ENCODE data around the gene MCTP1.

Gene MCTP1

GRCh38 chr5:95027151-95027721 lies 257.7 kb downstream of the MCTP1 start:
- TF ChIP-seq TEAD4 (IDR thresholded peaks at IDR 0.05) (no peak), EP300 (IDR thresholded peaks at IDR 0.05; ENCODE audit: borderline replicate concordance) (no peak), MAX (IDR thresholded peaks at IDR 0.05) (no peak), CREB1 (IDR thresholded peaks at IDR 0.05; ENCODE audit: low read depth) (no peak), NFIC (IDR thresholded peaks at IDR 0.05) (no peak), TCF12 (IDR thresholded peaks at IDR 0.05; ENCODE audit: low read depth) (no peak), YY1 (IDR thresholded peaks at IDR 0.05; ENCODE audit: low read depth) (no peak), EGR1 (IDR thresholded peaks at IDR 0.05) (no peak), FOXM1 (IDR thresholded peaks at IDR 0.05; ENCODE audit: borderline replicate concordance, low read depth) (no peak), REST (IDR thresholded peaks at IDR 0.05; ENCODE audit: low read depth) (no peak), CEBPB (IDR thresholded peaks at IDR 0.05) (no peak), ZBTB7A (IDR thresholded peaks at IDR 0.05; ENCODE audit: low read depth) (no peak), RAD21 (IDR thresholded peaks at IDR 0.05; ENCODE audit: low read depth) (no peak), TAF1 (IDR thresholded peaks at IDR 0.05; ENCODE audit: low read depth) (no peak)
- TF ChIP-seq, protein P1, sequence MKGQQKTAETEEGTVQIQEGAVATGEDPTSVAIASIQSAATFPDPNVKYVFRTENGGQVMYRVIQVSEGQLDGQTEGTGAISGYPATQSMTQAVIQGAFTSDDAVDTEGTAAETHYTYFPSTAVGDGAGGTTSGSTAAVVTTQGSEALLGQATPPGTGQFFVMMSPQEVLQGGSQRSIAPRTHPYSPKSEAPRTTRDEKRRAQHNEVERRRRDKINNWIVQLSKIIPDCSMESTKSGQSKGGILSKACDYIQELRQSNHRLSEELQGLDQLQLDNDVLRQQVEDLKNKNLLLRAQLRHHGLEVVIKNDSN (IDR thresholded peaks at IDR 0.05), result no peak

DNA sequence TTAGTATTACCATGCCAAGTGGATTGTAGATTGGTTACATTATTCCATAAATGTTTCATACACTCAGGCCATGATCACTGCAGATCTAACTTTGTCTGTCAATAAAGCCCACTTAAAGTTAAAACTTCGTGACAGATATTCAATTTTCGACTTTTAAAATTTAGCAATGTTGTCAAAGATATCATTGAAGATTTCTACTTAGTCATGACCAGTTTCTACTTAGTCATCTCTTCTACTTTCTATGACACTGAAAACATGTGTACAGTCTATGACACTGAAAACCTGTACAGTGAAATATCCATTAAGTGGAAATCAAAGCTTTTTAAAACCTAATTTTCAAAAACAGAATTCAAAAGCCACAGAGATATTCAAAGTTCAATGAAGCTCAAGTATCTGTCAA lies 258.2 kb downstream of the MCTP1 start:
- TF ChIP-seq, protein P1 (IDR thresholded peaks at IDR 0.05), result no peak
- no peak for TF ChIP-seq REST (IDR thresholded peaks at IDR 0.05; ENCODE audit: low read depth)
- TF ChIP-seq EGR1 (IDR thresholded peaks at IDR 0.05), result no peak
- TF ChIP-seq CEBPB (IDR thresholded peaks at IDR 0.05), result no peak
- no peak for TF ChIP-seq FOXM1 (IDR thresholded peaks at IDR 0.05; ENCODE audit: borderline replicate concordance, low read depth)
- no peak for TF ChIP-seq CREB1 (IDR thresholded peaks at IDR 0.05; ENCODE audit: low read depth)
- no peak for TF ChIP-seq TEAD4 (IDR thresholded peaks at IDR 0.05)
- TF ChIP-seq RAD21 (IDR thresholded peaks at IDR 0.05; ENCODE audit: low read depth), result no peak
- TF ChIP-seq EP300 (IDR thresholded peaks at IDR 0.05; ENCODE audit: borderline replicate concordance), result no peak
- no peak for TF ChIP-seq NFIC (IDR thresholded peaks at IDR 0.05)
- no peak for TF ChIP-seq ZBTB7A (IDR thresholded peaks at IDR 0.05; ENCODE audit: low read depth)

- TF ChIP-seq TAF1 (IDR thresholded peaks at IDR 0.05; ENCODE audit: low read depth), result no peak
- no peak for TF ChIP-seq ZBTB7A (IDR thresholded peaks at IDR 0.05; ENCODE audit: low read depth)
- TF ChIP-seq NFIC (IDR thresholded peaks at IDR 0.05), result no peak
- no peak for TF ChIP-seq REST (IDR thresholded peaks at IDR 0.05; ENCODE audit: low read depth)
- TF ChIP-seq, protein P1 (IDR thresholded peaks at IDR 0.05), result no peak
- TF ChIP-seq CREB1 (IDR thresholded peaks at IDR 0.05; ENCODE audit: low read depth), result no peak
- TF ChIP-seq YY1 (IDR thresholded peaks at IDR 0.05; ENCODE audit: low read depth), result no peak
- no peak for TF ChIP-seq EGR1 (IDR thresholded peaks at IDR 0.05)
Observed at GRCh38 chr5:95022967-95023695, 261.8 kb downstream of the MCTP1 start.

GRCh38 chr5:95020345-95020744 lies 264.5 kb downstream of the MCTP1 start:
- TF ChIP-seq EP300 (IDR thresholded peaks at IDR 0.05; ENCODE audit: borderline replicate concordance) (no peak), ZBTB7A (IDR thresholded peaks at IDR 0.05; ENCODE audit: low read depth) (no peak), TEAD4 (IDR thresholded peaks at IDR 0.05) (no peak), CREB1 (IDR thresholded peaks at IDR 0.05; ENCODE audit: low read depth) (no peak), NFIC (IDR thresholded peaks at IDR 0.05) (no peak), REST (IDR thresholded peaks at IDR 0.05; ENCODE audit: low read depth) (no peak), EGR1 (IDR thresholded peaks at IDR 0.05) (no peak), CEBPB (IDR thresholded peaks at IDR 0.05) (no peak), FOXM1 (IDR thresholded peaks at IDR 0.05; ENCODE audit: borderline replicate concordance, low read depth) (no peak), YY1 (IDR thresholded peaks at IDR 0.05; ENCODE audit: low read depth) (no peak), RAD21 (IDR thresholded peaks at IDR 0.05; ENCODE audit: low read depth) (no peak), TAF1 (IDR thresholded peaks at IDR 0.05; ENCODE audit: low read depth) (no peak)
- TF ChIP-seq, protein P1 (IDR thresholded peaks at IDR 0.05), result no peak
